ENCODE results near the gene SESTD1.
"Not testable (repeated sequence)": the region's sequence is repeated elsewhere in the genome, so short reads cannot be mapped to it uniquely, and the experiment has no call there.

SESTD1 gene

DNA sequence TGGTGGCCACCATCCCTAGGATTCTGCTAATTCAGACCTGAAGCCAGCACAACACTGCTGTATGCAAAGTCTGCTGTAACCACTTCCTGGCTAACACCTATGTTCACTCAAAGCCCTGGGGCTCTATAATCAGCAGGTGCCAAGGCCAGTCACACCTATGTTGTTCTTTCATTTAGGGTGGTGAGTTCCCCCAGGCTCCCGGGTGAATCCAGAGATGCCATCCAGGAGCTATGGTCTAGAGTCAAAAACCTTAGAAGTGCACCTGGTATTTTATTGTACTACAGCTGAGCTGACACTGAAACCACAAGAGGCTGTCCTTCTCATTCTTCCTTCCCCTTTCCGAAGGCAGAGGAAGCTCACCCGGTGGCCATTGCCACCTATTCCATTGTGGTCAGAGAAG, 168.5 kb downstream of the SESTD1 start:
- DNase-seq, result no peak

DNA sequence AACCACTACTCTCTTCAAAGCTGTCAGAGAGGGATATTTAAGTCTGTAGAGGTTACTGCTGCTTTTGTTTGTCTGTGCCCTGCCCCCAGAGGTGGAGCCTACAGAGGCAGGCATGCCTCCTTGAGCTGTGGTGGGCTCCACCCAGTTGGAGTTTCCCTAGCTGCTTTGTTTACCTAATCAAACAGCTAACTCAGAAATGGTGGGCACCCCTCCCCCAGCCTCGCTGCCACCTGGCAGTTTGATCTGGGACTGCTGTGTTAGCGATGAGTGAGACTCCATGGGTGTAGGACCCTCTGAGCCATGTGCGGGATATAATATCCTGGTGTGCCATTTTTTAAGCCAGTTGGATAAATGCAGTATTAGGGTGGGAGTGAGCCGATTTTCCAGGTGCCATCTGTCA, 171.7 kb downstream of the SESTD1 start:
- DNase-seq, result not testable (repeated sequence)

DNA sequence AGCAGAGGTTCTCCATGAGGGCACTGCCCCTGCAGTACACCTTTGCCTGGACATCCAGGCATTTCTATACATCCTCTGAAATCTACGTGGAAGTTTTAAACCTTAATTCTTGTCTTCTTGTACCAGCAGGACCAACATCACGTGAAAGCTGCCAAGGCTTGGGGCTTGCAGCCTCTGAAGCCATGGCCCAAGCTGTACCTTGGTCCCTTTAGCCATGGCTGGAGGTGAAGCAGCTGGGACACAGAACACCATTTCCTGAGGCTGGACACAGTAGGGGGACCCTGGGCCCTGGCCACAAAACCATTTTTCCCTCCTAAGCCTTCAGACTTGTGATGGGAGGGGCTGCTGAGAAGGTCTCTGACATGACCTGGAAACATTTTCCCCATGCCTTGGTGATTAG, 181.9 kb downstream of the SESTD1 start:
- DNase-seq, result no peak

DNA sequence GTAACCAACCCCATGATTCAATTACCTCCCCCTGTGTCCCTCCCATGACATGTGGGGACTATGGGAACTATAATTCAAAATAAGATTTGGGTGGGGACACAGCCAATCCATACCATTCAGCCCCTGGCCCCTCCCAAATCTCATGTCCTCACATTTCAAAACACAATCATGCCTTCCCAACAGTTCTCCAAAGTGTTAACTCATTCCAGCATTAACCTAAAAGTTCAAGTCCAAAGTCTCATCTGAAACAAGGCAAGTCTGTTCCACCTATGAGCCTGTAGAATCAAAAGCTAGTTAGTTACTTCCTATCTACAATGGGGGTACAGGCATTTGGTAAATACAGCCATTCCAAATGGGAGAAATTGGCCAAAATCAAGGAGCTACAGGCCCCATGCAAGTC, 182.7 kb downstream of the SESTD1 start:
- DNase-seq, result no peak

DNA sequence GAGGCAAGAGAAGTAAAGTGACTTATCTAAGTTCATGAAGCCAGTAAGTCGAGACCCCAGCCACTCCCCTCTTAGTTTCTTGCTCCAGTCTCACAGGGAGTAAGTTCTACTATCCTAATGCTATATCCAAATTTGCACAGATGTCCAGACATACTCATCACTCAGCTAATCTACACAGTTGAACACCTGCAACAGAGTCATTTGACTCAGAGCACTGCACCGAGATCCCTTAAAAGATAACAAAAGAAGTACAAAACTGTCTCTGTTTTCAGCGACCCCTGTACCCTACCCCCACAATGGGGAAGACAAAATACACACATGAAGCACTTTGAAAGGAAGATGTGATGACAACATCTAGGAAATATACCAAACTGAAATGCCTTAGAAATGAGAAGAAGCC, 192.1 kb downstream of the SESTD1 start:
- DNase-seq, result no peak

DNA sequence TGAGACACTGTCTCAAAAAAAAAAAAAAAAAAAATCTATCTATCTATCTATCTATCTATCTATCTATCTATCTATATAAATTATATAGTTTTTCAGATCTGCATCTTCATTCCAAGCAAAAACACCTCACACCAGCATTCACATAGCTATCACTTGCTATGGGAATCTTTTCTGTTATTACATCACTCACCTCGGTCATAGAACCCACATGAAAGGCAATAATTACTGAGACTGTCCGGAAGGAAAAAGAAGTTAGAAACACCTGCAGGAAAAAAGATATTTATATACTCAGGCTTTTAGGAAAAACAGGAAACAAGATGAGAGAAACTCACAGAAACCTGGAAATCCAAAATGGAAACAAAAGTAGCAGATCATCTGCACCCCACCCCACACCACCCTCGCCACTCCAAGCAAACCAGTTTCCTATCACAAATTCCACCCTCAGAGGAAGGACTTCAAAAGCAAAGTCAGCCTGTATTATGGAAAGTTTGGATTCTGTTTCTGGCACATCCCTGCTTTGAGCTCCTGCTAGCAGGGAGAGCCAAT, 192.7 kb downstream of the SESTD1 start:
- no peak for DNase-seq

DNA sequence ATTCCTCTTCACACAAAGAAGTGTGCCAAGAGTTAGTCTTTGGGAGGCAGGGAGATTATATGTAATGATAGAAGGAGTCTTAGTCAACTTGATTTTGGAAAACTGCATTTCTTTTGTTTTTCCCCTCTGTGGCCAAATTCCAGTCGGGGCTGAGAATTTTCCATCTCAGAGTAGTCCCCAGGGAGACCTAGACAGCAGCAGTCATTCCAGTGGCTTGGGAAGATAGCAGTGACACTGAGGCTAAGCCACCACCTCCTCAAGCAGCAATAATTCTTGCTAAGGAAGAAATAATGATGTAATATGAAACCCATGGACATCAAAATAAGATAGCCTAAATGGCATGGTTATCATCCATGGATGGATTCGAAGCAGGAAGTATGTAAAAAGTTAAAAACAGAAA, 193.7 kb downstream of the SESTD1 start:
- DNase-seq, result no peak

DNA sequence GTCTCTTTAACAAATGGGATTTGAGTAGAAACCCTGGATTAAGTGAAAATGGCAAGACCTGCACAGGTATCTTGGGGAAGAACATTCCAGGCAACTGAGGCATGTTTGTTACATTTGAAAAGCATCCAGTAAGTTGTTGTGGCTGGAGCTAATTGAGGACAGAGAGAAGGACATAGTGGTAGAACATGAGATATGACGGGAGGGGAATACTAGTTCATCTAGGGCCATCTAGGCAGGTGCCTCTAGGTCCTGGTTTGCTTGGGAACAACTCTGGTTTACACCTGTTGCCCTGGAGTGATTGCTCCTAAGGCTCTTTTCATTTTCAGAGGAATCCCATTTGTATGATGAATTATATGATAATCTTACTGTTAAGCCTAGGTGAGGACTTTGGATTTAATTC, 194.9 kb downstream of the SESTD1 start:
- DNase-seq, result no peak

DNA sequence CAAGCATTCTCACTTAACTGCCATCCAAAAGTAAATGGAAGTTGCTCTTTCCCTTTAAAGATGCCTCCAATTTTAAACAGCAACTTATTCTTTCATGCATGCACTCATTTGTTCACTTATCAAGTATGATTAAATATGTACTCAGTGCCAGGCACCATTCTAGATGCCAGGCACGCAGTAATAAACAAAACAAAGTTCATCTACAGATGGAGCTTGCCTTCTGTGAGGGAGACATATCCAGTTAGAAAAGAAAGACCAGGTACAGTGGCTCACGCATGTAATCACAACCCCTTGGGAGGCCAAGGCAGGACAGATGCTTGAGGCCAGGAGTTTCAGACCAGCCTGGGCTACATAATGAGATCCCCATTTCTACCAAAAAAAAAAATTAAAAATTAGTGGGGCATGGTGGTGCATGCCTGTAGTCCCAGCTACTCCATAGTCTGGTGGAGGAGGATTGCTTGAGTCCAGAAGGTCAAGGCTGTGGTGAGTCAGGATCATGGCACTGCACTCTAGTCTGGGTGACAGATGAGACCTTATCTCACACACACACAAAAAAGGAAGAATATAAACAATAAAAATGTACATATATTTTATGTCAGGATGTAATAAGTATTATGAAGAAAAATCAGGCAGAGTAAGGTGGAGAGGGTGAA, 195.5 kb downstream of the SESTD1 start:
- DNase-seq, result no peak

DNA sequence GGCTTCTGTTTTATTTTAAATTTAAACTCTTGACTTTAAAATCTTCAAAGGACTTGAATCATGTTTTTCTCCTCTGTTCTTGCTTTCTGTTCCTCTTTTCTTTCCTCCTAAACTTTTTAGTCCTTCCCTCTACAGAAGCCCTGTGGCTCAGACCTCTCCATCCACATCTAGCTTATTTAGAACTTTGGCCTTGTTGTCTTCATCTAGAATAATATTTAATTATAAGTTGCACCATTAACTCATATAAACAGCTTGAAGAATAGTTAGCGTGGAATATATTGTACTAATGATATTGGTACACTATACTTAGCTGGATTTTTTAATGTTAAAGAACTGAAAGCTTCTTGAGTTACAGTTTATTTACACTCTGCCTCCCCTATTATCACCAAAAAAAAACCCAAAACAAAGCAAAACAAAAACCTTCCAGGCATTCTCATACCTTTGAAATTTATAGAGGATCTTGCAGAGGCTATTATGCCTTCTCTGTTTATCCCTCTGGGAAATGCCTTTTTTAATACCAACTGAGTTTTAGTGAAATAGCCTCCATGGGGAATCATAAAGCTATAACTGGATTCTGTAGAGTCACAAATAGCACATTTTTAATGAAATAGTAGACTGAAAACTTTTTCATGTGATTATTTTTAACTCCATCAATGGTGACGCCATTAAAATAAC, 205.5 kb downstream of the SESTD1 start:
- no peak for DNase-seq

DNA sequence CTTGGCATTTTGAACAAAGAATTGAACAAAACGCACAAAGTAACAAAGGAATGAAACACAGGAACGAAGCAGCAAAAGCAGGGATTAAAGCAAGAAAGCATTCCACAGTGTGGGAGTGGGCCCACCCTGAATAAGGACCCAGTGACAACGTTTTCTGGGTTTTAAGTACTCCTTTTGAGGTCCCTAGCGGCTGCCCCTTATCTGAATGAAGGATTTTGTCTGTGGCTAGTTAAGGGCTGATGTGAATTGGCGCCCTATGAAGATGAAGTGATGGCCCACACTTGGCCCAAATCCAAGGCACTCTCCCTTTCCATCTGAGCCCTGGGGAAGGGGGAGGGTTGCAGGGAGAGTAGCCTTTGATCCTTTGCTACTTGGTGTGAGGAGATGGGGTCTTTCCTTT, 206.9 kb downstream of the SESTD1 start:
- DNase-seq, result no peak

DNA sequence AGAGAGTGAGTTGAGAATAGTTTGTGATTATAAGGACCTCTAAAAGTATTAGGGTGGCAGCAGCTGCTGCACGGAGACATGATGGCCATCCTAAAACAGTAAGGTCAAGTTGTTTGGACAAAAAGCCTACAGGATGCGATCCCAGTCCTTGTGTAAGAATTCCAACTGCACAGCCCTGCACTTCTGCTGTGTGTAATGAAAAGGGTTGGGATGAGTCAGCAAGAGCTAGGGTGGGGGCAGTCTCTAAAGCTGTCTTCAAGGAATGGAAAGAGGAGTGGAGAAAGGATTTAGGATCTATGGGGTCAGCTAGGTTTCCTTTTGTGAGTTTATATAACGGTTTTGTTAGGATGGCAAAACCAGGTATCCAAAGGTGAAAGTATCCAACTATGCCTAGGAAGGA, 211.1 kb downstream of the SESTD1 start:
- DNase-seq, result not testable (repeated sequence)

Measured in NCI-H1105 treated with DMSO at 0.1 percent for 48 hours (cell line).